Measurements from ENCODE around the gene LHFPL6.
A peak's percentile ranks its signal among the peaks of the same experiment; 100 is the strongest.

LHFPL6 gene

GRCh38 chr13:39410964-39411363, 192.0 kb downstream of the LHFPL6 start:
- DNase-seq (ENCODE audit: low spot score), result no peak

DNA sequence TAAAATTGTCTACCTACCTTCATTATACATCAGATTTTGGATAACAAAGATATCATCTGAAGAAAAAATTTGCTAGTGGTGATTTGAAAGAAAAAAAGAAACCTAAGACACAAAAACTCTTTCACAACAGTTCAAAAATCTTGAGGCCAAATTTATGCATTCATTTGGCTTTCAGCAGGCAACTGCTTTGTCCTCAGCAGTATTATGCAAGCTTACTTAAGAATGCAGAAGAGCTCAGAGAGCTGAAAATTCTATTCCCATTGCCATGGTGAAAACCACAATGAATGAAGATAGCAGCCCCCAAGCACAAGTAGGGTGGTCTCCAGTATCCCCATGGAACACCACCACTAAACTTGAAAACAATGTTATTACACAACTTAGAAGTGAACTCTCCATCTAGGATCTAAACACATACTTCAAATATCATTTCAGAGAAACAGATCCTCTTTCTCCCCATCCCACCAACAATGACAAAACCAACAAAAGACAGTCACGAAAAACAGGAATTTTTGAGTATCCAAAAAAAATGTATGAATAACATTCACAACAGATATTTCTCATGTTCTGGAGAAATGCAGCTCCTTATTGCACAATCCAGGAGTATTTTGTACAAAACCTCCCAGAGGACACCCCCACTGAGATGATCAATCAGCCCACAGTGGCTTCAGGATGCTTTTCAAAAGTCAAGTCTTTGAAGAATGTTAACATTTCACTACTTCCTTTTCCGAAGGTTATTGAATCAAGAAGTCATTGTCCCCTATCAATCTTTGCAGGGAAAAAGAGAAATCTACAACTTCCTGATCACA, 192.7 kb downstream of the LHFPL6 start:
- DNase-seq (ENCODE audit: low spot score), result no peak

DNA sequence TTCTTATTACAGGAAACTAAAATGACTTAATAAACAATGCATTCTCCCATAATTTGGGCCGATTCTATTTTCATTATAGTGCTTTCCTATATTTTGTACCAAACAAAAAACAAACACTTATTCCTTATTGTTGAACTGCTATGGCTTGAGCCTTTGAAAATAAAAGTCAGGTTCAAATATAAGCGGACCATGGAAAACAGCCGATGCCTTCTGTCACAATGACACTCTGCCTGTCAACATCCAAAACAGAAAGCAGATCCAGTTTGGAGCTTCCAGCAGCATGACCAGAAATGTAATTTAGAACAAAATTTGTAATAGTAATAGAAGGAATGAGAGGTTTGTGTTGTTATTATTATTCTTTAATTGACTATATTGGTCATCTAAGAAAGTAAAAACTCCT, 194.5 kb downstream of the LHFPL6 start:
- DNase-seq (ENCODE audit: low spot score), result no peak

GRCh38 chr13:39407786-39408185, 195.2 kb downstream of the LHFPL6 start:
- DNase-seq (ENCODE audit: low spot score), result no peak

- DNase-seq (ENCODE audit: low spot score), result no peak
These were observed 195.9 kb downstream of the LHFPL6 start for GRCh38 chr13:39407138-39407537.

DNA sequence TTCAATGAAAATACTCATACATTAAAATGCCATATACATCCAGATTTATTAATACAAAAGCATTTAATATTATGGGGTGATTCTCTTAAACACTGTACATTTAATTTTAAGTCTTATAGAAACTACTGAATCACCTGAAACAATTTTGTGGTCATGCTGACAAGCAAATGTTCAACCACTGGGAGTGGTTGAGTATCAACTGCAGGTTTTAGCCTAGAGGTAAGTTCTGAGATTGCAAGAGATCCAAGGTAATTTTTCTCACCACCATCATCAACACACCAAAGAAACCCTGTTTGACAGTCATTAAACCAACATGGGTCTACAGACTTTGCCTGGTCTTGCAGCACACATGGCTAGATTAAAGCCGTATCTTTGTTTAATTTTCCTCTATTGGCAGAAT, 196.3 kb downstream of the LHFPL6 start:
- DNase-seq (ENCODE audit: low spot score), result peak; percentile 42

DNA sequence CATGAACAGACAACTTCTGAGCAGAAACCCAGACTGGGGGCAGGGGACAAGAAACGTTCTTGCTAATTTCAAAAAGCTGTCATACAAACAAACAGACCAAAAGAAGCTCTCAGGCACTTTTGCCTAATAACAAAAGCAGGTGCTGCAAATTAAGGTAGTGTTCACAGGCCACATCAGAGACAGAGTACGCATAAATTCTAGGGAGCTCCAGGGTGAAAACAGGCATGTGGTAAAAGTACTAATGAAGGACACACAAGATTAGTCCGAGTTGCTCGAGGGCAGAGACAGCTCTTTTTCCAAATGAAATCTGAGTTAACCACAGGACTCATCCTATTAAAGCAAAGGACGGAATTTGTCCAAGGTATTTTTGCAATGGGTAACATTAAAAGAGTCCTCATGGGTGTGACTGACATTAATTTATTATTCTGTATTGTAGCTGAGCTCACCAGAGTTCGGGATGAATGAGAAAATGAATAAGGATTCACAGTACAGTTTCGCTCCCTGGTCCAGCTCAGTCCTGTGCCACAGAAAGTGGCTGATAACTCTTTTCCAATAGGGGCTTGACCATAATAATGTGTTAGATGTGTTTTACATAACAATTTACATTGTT, 197.3 kb downstream of the LHFPL6 start:
- DNase-seq (ENCODE audit: low spot score), result peak; percentile 50

- DNase-seq (ENCODE audit: low spot score), result no peak
These were observed 197.9 kb downstream of the LHFPL6 start for GRCh38 chr13:39405107-39405506.

- no peak for DNase-seq (ENCODE audit: low spot score)
These were observed 199.9 kb downstream of the LHFPL6 start for GRCh38 chr13:39403106-39403505.

- no peak for DNase-seq (ENCODE audit: low spot score)
These were observed 200.6 kb downstream of the LHFPL6 start for GRCh38 chr13:39402221-39402970.

DNA sequence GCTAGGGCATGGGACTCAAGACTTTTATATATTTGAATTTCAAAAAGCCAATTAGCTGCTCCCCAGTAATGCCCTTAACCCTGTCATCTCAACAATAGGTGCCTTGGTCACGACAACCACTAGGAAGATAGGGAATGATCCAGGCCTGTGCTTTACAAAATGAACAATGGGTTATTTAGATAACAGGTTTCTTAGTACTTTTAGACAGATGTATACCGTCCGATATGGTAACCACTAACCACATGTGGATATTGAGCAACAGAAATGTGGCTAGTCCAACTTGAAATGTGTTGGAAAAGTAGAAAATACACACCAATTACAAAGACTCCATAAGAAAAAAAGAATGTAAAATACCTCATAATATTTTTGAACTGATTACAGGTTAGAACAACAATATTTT, 201.2 kb downstream of the LHFPL6 start:
- DNase-seq (ENCODE audit: low spot score), result no peak

GRCh38 chr13:39401046-39401705, 201.8 kb downstream of the LHFPL6 start:
- DNase-seq (ENCODE audit: low spot score), result no peak

- no peak for DNase-seq (ENCODE audit: low spot score)
These were observed 203.9 kb downstream of the LHFPL6 start for GRCh38 chr13:39399102-39399501.

DNA sequence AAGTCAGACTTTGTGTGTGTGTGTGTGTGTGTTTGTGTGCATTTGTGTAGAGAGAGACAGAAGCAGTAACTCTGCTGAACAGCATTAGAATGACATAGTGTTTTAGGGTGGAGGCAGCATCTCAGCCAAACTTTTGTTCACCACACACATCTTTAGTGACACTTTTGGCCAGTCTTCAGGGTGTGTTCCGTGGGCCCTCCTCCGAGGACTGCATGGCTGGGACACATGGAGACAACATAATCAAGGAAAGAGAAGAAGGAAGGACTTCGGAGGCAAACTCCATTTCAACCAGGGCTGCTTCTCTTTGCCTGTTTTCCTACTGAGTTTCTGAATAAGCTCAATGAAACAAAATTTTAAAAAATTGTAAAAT, 205.1 kb downstream of the LHFPL6 start:
- DNase-seq (ENCODE audit: low spot score), result no peak

GRCh38 chr13:39397226-39397895, 205.6 kb downstream of the LHFPL6 start:
- DNase-seq (ENCODE audit: low spot score), result no peak

- no peak for DNase-seq (ENCODE audit: low spot score)
These were observed 208.0 kb downstream of the LHFPL6 start for GRCh38 chr13:39394796-39395678.

DNA sequence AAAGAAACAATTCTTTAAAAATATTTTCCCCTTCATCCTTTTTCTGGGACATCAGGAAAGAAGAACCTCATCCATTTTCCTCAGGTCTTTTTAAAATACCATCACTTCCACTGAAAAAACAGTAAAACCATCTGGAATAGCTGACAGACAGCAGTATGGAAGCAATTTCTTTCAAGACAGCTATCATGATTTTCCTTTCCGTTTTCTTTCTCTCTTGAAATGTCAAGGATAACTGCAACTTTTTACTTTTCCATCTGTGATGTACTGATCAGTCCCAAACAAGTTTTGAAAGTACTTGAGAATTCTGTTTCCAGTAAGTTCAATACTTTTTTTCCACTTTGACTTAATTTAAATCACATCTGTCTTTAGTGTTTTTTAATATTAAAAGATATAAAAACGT, 211.2 kb downstream of the LHFPL6 start:
- no peak for DNase-seq (ENCODE audit: low spot score)

- DNase-seq (ENCODE audit: low spot score), result no peak
These were observed 214.0 kb downstream of the LHFPL6 start for GRCh38 chr13:39389013-39389412.

- no peak for DNase-seq (ENCODE audit: low spot score)
These were observed 217.3 kb downstream of the LHFPL6 start for GRCh38 chr13:39385621-39386231.

- DNase-seq (ENCODE audit: low spot score), result no peak
These were observed 217.8 kb downstream of the LHFPL6 start for GRCh38 chr13:39385154-39385553.

DNA sequence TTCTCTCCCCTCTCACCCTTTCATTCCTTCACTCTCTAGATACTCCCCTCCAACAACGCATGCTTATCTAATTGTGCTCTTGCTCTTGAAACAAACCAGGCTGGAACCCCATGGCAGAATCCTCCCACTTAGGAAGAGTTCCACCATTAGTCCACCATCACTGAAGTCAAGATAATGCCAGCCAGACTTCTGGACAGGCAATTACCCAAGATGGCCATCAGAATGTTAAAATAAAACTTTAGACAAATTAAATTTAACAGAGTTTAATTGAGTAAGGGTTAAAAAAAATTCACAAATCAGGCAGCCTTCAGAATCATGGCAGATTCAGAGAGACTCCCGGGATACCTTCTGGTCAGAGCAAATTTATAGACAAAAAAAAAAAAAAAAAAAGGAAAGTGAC, 221.5 kb downstream of the LHFPL6 start:
- DNase-seq (ENCODE audit: low spot score), result no peak

Data from SW480 (cell line).